HG03159 (cell line): Measurements from ENCODE around the gene C11orf87.

ENCODE experiments used
- ATAC-seq: cut with Tn5 transposase; IDR thresholded peaks from one replicate; pipeline ENCODE4 v1.9.1; 2021; ENCODE audit warnings: mild to moderate bottlenecking, moderate library complexity; ENCODE audit not compliant: unreplicated experiment

The C11orf87 gene

GRCh38 chr11:109439684-109440083, 17.7 kb downstream of the C11orf87 start:
- ATAC-seq, result no peak

- no peak for ATAC-seq
Observed at GRCh38 chr11:109443052-109443451, 21.1 kb downstream of the C11orf87 start.

- ATAC-seq, result no peak
Observed at GRCh38 chr11:109454857-109455256, 32.9 kb downstream of the C11orf87 start.
